ENCODE measurements around the gene SLC40A1. TPM values are rescaled to one million over a fixed set of nuclear protein-coding genes. Genes with fewer than 3 reads are reported as not detected.

Gene SLC40A1
- total and polyA plus RNA-seq, 2 of the 13 experiments (the other 11 are each of a cell fraction or from before 2014, with no cell fraction given), result 10.6 to 24.9 TPM

DNA sequence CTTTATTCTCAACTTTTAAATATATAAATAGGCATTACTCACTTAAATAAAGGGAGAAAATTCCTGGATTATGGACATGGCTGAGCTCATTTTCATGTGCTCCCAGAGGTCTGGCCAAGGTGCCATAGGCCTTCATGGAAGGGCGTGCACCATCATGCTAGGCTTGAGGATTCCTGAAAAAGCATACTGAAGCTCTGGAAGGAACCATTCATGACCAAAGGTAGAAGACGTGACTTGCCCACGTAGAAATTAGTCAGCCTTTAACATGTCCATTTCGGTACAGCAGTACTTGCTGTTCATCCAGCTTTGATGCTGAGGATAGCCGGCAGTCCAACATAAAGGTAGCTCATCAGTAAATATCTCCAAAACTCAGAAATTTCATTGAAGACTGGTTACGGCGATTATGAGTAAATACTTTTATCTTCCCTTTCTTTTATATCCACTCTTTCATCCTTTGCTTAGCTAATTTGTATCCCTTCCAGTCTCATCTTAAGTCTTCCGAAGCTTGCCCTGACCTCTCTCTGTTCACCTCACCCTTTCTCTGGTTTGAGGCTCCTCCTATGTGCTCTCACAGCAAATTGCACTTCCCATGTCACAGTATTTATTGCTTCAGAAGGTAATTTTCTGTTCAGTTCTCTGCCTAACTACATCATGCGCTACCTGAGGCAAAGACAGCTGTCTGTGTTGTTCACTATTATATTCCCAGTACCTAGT is 48.4 kb upstream of the SLC40A1 start:
- Histone ChIP-seq H4K20me1 (ENCODE audit: insufficient read depth, low read length) (no peaks in the 10 kb centered on the region), H3K79me2 (ENCODE audit: insufficient read depth, low read length) (no peaks in the 10 kb centered on the region), H3K4me3 (replicated peaks in 1 of 3; ENCODE audit: insufficient read depth in 1 of 3, low read depth in 2 of 3, low read length in 3 of 3) (no peak overlapping the region), H3K27me3 (ENCODE audit: control insufficient read depth in 1 of 2, insufficient read depth in 2 of 2, low read length in 2 of 2) (no peaks in the 10 kb centered on the region), H3K4me2 (ENCODE audit: low read depth, low read length) (no peak overlapping the region), H3K9me3 (ENCODE audit: low read length) (no peaks in the 10 kb centered on the region), H3K27ac (ENCODE audit: extremely low read length, insufficient read depth, low read length) (no peak overlapping the region), H3K36me3 (replicated peaks in 1 of 2; ENCODE audit: control insufficient read depth in 1 of 2, insufficient read depth in 2 of 2, low read length in 2 of 2) (no peaks in the 10 kb centered on the region), H3K9ac (ENCODE audit: insufficient read depth, low read depth, low read length) (no peak overlapping the region), H2AFZ (ENCODE audit: low read length) (no peak overlapping the region), H3K4me1 (ENCODE audit: insufficient read depth, low read length) (peaks cover 12% of the 10 kb centered on the region)
- ChIA-PET CTCF (ENCODE audit: low intra/inter-chr PET ratio, low total read pairs) (interaction anchor here (0.8 kb wide), 1 partner anchor 162 kb away, joined by 3 read pairs; no protein-coding TSS in a partner anchor), POLR2A (interaction anchor here (1.1 to 1.6 kb wide), 3 partner anchors 16 to 87 kb away, joined by 4 to 6 read pairs (median 4); partner anchors contain the start of gene SLC40A1)
- WGBS (ENCODE audit: low lambda C conversion rate), result 63% methylated on average over 9 of the region's 9 CpGs
- intact Hi-C loops (cut with micrococcal nuclease; ENCODE audit: unreplicated experiment) (no loop called here), in situ Hi-C loops (cut with HindIII; ENCODE audit: extremely low pct_ligation_motif_present, low pct_unique_long_range_greater_than_20kb) (no loop called here)
- DNase-seq (ENCODE audit: low spot score), result peak; percentile 33
- no TSS peak for BruUV-seq (replicated peaks)
- no peak for FAIRE-seq
- peak; percentile 67 for ATAC-seq
- no peak for TF ChIP-seq NR2F6 (IDR thresholded peaks at IDR 0.05)
- TF ChIP-seq NR2F6 (CRISPR knock-in tag; IDR thresholded peaks at IDR 0.05), result peak; percentile 53; the same call in 1 of the 2 replicates
- TF ChIP-seq MIER2 (CRISPR knock-in tag; IDR thresholded peaks at IDR 0.05), result no peak
- TF ChIP-seq, protein P1, sequence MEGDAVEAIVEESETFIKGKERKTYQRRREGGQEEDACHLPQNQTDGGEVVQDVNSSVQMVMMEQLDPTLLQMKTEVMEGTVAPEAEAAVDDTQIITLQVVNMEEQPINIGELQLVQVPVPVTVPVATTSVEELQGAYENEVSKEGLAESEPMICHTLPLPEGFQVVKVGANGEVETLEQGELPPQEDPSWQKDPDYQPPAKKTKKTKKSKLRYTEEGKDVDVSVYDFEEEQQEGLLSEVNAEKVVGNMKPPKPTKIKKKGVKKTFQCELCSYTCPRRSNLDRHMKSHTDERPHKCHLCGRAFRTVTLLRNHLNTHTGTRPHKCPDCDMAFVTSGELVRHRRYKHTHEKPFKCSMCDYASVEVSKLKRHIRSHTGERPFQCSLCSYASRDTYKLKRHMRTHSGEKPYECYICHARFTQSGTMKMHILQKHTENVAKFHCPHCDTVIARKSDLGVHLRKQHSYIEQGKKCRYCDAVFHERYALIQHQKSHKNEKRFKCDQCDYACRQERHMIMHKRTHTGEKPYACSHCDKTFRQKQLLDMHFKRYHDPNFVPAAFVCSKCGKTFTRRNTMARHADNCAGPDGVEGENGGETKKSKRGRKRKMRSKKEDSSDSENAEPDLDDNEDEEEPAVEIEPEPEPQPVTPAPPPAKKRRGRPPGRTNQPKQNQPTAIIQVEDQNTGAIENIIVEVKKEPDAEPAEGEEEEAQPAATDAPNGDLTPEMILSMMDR (CRISPR knock-in tag; IDR thresholded peaks at IDR 0.05), result peak; percentile 57
- TF ChIP-seq NCOA1 (CRISPR knock-in tag; IDR thresholded peaks at IDR 0.05), result no peak
- TF ChIP-seq PHF8 (CRISPR knock-in tag; IDR thresholded peaks at IDR 0.05), result no peak
- TF ChIP-seq ZNF333 (CRISPR knock-in tag; IDR thresholded peaks at IDR 0.05; ENCODE audit: borderline replicate concordance), result no peak
- TF ChIP-seq SIN3B (IDR thresholded peaks at IDR 0.05; ENCODE audit: low read length), result no peak
- TF ChIP-seq, protein P2, sequence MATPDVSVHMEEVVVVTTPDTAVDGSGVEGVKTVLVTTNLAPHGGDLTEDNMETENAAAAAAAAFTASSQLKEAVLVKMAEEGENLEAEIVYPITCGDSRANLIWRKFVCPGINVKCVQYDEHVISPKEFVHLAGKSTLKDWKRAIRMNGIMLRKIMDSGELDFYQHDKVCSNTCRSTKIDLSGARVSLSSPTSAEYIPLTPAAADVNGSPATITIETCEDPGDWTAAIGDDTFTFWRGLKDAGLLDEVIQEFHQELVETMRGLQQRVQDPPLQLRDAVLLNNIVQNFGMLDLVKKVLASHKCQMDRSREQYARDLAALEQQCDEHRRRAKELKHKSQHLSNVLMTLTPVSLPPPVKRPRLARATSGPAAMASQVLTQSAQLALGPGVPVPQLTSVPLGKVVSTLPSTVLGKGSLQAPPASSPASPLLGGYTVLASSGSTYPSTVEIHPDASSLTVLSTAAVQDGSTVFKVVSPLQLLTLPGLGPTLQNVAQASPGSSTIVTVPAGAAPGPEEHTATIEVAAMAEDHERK (CRISPR knock-in tag; IDR thresholded peaks at IDR 0.05; ENCODE audit: low read depth), result no peak
- TF ChIP-seq ZNF598 (CRISPR knock-in tag; IDR thresholded peaks at IDR 0.05; ENCODE audit: borderline replicate concordance), result no peak
- no peak for TF ChIP-seq FOXC1 (CRISPR knock-in tag; IDR thresholded peaks at IDR 0.05; ENCODE audit: borderline replicate concordance)
- TF ChIP-seq MEIS1 (CRISPR knock-in tag; IDR thresholded peaks at IDR 0.05; ENCODE audit: borderline replicate concordance), result no peak
- TF ChIP-seq CEBPG (CRISPR knock-in tag; IDR thresholded peaks at IDR 0.05), result 0 out of 2 replicates have a peak, but pooled peaks have one; percentile 15
- TF ChIP-seq NFE2 (CRISPR knock-in tag; IDR thresholded peaks at IDR 0.05), result no peak
- TF ChIP-seq, protein P3, sequence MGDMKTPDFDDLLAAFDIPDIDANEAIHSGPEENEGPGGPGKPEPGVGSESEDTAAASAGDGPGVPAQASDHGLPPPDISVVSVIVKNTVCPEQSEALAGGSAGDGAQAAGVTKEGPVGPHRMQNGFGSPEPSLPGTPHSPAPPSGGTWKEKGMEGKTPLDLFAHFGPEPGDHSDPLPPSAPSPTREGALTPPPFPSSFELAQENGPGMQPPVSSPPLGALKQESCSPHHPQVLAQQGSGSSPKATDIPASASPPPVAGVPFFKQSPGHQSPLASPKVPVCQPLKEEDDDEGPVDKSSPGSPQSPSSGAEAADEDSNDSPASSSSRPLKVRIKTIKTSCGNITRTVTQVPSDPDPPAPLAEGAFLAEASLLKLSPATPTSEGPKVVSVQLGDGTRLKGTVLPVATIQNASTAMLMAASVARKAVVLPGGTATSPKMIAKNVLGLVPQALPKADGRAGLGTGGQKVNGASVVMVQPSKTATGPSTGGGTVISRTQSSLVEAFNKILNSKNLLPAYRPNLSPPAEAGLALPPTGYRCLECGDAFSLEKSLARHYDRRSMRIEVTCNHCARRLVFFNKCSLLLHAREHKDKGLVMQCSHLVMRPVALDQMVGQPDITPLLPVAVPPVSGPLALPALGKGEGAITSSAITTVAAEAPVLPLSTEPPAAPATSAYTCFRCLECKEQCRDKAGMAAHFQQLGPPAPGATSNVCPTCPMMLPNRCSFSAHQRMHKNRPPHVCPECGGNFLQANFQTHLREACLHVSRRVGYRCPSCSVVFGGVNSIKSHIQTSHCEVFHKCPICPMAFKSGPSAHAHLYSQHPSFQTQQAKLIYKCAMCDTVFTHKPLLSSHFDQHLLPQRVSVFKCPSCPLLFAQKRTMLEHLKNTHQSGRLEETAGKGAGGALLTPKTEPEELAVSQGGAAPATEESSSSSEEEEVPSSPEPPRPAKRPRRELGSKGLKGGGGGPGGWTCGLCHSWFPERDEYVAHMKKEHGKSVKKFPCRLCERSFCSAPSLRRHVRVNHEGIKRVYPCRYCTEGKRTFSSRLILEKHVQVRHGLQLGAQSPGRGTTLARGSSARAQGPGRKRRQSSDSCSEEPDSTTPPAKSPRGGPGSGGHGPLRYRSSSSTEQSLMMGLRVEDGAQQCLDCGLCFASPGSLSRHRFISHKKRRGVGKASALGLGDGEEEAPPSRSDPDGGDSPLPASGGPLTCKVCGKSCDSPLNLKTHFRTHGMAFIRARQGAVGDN (CRISPR knock-in tag; IDR thresholded peaks at IDR 0.05), result no peak
- no peak for TF ChIP-seq ZNF670 (CRISPR knock-in tag; IDR thresholded peaks at IDR 0.05; ENCODE audit: borderline replicate concordance)
- TF ChIP-seq PTBP1 (IDR thresholded peaks at IDR 0.05; ENCODE audit: low read depth, low read length, poor library complexity, severe bottlenecking), result no peak
- TF ChIP-seq SMC3 (IDR thresholded peaks at IDR 0.05; ENCODE audit: low read length), result peak; percentile 26; the same call in 1 of the 2 replicates
- TF ChIP-seq ZNF850 (CRISPR knock-in tag; conservative IDR thresholded peaks at IDR 0.05), result no peak
